Renal cortex interstitium (tissue), 11 donors: Measurements from ENCODE around the gene MYL3. TPM values are rescaled to one million over a fixed set of nuclear protein-coding genes. Genes with fewer than 3 reads are reported as not detected.
"Not testable (repeated sequence)": the region's sequence is repeated elsewhere in the genome, so short reads cannot be mapped to it uniquely, and the experiment has no call there.

Source experiments
- DNase-seq, 11 donors: peaks; one replicate each; pipeline ENCODE4 v3.0.0-alpha.2; 2013; ENCODE audit warnings: low read depth in 9 of 11, low spot score in 4 of 11; ENCODE audit errors: extremely low read depth in 1 of 11
- polyA plus RNA-seq, 3 donors: library from polyadenylated mRNA; unstranded; fragments of 120-200 nt; gene quantifications; one replicate each; pipeline ENCODE4 v1.2.1, GENCODE V29; 2013; ENCODE audit not compliant: insufficient read length in 3 of 3

MYL3 gene
- polyA plus RNA-seq, 3 donors: 22.2 to 25.7 (median 22.5) TPM

DNA sequence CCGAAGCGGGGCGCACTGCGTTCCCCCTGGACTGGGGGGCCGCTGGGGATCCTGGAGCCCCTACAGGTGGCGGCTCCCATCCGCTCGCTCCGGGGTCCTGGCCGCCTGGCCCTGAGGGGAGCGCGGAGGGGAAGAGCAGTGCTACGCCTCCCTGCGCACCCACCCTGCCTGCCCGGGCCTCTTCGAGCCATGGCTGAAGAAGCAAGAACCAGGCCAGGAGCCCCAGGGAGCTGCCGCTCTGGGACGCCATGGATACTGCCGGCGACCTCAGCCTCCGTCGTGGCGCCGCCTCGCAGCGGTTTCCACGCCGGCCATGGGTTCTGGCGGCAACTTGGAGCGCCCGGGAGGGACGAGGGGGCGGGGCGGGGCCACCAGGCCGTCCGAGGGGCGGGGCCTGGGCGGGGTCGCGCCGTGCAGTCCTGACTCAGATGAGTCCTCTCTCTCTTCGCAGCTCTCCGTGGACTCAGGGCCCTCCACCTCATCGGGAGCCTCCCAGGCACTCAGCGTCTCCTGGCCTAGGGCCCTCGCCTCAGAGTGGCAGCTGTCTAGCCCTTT, 50.9 kb downstream of the MYL3 start:
- DNase-seq: peak; percentile 29 to 64 (median 47)

GRCh38 chr3:46811615-46812236, 51.5 kb downstream of the MYL3 start:
- DNase-seq: peak in 7 of 11 donors; percentile 10 to 32 (median 19)

- DNase-seq: not testable (repeated sequence)
Measured at GRCh38 chr3:46808766-46809165, 54.5 kb downstream of the MYL3 start.

Other genes with a start within 250 kb of the MYL3 start
- 10 to 100 TPM; 11.9 to 22.4 (median 12.1) TPM for gene ALS2CL, start 169.8 kb downstream of the MYL3 start, polyA plus RNA-seq
- gene TMIE, start 162.1 kb downstream of the MYL3 start, polyA plus RNA-seq: 1 to 10 TPM in 1 of 3 donors, under 1 TPM in 2; 0.70 to 1.0 (median 0.84) TPM
- 1 to 10 TPM; 2.9 to 4.8 (median 3.2) TPM for gene PRSS50, start 145.6 kb downstream of the MYL3 start, polyA plus RNA-seq
- gene PTH1R, start 14.3 kb upstream of the MYL3 start, polyA plus RNA-seq: 100 to 1,000 TPM; 172 to 279 (median 227) TPM
- 10 to 100 TPM; 47.5 to 56.0 (median 53.5) TPM for gene CCDC12, start 113.3 kb upstream of the MYL3 start, polyA plus RNA-seq
- gene NBEAL2, start 116.2 kb upstream of the MYL3 start, polyA plus RNA-seq: 10 to 100 TPM; 37.1 to 67.5 (median 43.2) TPM